Astrocyte (in vitro differentiated cells and primary cell): ENCODE measurements around the gene UGT2A1.

Experiments used
- EZH2 ChIP-seq: IDR thresholded peaks from 2 replicates; pipeline ENCODE4 v1.6.1; 2012; ENCODE audit warnings: mild to moderate bottlenecking, low read length, inconsistent platforms; ENCODE audit not compliant: insufficient read depth
- TF ChIP-seq, protein P1 (sequence below): IDR thresholded peaks from 2 replicates; pipeline ENCODE4 v1.5.1; 2011; ENCODE audit warnings: low read depth, mild to moderate bottlenecking, inconsistent platforms, low read length, moderate library complexity; ENCODE audit not compliant: insufficient read depth

DNA sequence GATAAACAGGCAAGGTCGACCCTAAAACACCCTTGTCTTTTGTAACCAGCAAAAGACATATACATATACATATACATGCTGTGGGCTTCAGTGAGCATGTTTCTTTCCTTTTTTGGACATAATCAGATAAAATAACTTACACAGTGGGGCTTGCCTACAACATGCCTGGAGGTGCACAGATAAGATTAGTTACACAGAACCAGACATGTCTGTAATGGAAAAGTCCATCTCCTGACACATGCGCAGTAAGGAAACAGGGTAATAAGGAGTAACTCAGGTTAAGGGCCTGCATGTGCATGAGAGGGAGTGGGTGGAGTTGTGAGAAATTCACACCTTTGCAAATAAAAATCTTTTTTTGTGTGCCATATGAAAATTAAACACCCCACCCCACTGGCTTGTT, 3.4 kb downstream of the UGT2A1 start:
- TF ChIP-seq, protein P1, sequence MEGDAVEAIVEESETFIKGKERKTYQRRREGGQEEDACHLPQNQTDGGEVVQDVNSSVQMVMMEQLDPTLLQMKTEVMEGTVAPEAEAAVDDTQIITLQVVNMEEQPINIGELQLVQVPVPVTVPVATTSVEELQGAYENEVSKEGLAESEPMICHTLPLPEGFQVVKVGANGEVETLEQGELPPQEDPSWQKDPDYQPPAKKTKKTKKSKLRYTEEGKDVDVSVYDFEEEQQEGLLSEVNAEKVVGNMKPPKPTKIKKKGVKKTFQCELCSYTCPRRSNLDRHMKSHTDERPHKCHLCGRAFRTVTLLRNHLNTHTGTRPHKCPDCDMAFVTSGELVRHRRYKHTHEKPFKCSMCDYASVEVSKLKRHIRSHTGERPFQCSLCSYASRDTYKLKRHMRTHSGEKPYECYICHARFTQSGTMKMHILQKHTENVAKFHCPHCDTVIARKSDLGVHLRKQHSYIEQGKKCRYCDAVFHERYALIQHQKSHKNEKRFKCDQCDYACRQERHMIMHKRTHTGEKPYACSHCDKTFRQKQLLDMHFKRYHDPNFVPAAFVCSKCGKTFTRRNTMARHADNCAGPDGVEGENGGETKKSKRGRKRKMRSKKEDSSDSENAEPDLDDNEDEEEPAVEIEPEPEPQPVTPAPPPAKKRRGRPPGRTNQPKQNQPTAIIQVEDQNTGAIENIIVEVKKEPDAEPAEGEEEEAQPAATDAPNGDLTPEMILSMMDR: no peak
- TF ChIP-seq EZH2: no peak
